GM18526 (cell line): ENCODE results near the gene SLC35G6.

ENCODE experiments used
- POLR2A ChIP-seq: IDR thresholded peaks from 3 replicates; pipeline ENCODE4 v1.6.1; 2011; ENCODE audit not compliant: insufficient read length; ENCODE audit errors: extremely low read depth

Gene SLC35G6

DNA sequence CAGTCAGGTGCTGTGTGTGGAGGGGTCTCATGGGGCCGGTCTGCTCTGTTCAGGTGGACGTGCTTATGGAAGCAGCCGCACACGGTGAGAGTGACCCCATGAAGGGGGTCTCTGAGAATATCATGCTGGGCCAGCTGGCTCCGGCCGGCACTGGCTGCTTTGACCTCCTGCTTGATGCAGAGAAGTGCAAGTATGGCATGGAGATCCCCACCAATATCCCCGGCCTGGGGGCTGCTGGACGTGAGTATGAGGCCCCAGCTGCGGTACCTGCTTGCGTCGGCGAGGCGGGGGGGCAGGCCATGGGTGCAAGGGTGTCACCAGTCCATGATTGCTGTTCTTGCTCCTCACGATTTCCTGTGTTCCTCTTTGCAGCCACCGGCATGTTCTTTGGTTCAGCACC lies 30.9 kb downstream of the SLC35G6 start:
- no peak for TF ChIP-seq POLR2A

DNA sequence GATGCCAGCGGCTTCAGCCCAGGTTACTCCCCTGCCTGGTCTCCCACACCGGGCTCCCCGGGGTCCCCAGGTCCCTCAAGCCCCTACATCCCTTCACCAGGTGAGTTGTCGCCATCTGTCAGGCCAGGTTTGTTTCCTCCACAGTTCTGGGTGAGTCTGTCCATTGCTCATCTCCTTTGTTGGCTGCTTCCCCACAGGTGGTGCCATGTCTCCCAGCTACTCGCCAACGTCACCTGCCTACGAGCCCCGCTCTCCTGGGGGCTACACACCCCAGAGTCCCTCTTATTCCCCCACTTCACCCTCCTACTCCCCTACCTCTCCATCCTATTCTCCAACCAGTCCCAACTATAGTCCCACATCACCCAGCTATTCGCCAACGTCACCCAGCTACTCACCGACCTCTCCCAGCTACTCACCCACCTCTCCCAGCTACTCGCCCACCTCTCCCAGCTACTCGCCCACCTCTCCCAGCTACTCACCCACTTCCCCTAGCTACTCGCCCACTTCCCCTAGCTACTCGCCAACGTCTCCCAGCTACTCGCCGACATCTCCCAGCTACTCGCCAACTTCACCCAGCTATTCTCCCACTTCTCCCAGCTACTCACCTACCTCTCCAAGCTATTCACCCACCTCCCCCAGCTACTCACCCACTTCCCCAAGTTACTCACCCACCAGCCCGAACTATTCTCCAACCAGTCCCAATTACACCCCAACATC lies 31.7 kb downstream of the SLC35G6 start:
- TF ChIP-seq POLR2A, result no peak

DNA sequence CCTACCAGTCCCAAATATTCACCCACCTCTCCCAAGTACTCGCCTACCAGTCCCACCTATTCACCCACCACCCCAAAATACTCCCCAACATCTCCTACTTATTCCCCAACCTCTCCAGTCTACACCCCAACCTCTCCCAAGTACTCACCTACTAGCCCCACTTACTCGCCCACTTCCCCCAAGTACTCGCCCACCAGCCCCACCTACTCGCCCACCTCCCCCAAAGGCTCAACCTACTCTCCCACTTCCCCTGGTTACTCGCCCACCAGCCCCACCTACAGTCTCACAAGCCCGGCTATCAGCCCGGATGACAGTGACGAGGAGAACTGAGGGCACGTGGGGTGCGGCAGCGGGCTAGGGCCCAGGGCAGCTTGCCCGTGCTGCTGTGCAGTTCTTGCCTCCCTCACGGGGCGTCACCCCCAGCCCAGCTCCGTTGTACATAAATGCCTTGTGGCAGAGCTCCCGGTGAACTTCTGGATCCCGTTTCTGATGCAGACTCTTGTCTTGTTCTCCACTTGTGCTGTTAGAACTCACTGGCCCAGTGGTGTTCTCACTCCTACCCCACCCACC lies 32.7 kb downstream of the SLC35G6 start:
- TF ChIP-seq POLR2A, result no peak

DNA sequence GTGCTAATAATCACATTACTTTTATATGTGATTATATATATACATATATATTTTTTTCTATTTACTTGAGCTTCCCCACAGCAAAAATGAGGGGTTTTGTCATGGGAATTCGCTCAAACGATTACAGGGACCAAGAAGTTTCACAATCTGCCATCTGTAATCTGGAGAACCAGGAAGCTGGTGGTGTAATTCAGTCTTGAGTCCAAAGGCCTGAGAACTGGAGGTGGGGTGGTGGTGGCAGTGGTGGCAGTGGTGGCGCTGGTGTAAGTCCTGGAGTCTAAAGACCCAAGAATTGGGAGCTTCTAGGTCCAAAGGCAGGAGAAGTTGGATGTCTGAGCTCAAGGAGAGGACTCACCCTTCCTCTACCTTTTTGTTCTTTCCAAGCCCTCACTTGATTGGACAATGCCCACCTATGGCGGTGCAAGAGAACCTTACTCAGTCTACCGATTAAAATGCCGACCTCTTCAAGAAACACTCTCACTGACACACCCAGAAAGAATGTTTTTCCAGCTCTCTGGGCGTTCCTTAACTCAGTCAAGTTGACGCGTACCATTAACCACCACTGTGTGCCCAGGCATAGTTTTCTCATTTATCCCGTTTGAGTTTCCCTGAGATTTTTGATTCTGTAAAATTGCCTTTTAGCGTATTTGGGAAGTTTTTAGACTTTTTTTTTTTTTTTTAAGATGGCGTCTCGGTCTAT lies 34.8 kb downstream of the SLC35G6 start:
- no peak for TF ChIP-seq POLR2A

DNA sequence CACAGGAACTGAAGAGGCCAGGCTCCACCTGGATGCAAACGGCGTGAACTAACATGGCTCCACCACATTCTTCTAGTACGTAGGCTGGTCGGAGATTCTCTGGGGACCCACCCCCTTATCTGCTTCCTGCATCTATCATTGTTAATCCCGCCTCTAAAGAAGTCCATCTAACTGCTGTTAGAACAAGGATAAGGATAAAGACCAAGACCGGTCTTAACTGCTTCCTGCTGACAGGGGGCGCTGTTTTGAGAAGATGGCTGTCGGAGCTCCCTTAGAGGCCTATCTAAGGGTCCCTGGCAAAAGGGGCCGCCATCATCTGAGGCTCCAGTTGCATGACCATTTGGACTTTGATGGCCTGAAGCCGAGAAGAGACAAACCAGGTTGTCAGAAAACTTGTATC lies 41.8 kb downstream of the SLC35G6 start:
- TF ChIP-seq POLR2A, result no peak

- no peak for TF ChIP-seq POLR2A
Observed at GRCh38 chr17:7528842-7529241, 47.6 kb downstream of the SLC35G6 start.

GRCh38 chr17:7530023-7530900 lies 49.0 kb downstream of the SLC35G6 start:
- TF ChIP-seq POLR2A, result no peak
